AML-193 (cell line): ENCODE results near the gene DPYSL3.

Experiments used
- DNase-seq, 2 experiments: peaks; one replicate each; lab custom pipeline; 2025; lab: John Stamatoyannopoulos, UW

DPYSL3 gene

DNA sequence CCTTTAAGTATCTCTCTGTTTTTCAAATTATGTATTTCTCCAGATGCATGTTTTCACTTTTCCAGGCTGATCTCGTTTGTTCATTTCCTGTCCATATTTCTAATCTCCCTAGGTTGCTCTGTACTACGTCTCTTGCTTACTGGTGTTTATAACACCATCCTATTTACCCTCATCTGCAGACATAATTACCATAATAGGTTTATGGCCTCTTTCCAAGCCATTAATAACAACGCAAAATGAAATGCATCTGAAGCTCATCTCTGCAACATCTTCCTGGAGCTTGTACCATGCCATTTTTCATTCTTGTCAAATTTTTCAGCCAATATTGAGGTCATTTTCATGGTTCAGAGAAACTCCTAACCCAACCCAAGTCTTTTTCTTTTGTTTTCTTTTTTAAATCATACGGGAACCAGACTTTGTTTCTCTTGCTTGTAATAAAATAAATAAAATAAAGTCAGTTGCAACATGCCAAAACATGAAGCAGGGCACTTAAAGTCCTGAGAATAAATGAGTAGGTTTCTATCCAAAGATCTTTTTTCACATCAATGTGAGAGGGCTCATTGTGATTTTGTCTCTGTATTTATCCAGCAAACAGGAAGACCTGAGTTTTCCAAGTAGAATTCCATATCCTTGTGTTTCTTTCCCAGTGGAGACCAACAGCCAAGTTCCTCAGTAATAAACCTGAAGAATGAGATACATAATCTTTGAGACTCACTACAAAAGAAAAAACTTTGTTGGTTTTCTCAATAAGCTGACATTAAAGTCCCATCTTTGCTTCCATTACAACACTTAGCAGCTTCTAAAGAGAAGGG lies 37.0 kb downstream of the DPYSL3 start:
- no peak for DNase-seq

DNA sequence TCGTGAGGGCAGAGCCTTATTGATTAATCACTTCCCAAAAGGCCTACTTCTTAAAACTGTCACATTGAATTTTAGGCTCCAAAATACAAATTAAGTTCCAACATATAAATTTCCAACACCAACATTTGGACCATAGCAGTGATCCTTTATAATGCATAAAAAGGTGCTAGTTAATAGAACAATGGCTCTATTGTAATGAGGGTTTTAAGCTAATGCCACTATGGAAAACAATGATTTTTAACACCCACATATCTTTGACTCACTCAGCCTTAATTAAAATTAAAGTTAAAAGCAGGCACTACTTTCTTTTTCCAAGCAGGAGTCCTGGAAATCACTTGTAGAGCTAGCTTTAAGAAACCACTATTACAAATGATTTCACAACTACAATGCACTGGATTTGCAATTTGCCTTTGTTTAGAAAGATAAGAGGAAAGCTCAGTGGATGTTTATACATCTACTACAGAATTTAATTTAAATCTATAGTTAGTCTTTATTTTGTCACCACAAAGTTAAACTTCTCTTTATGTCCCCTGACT lies 41.8 kb downstream of the DPYSL3 start:
- no peak for DNase-seq

DNA sequence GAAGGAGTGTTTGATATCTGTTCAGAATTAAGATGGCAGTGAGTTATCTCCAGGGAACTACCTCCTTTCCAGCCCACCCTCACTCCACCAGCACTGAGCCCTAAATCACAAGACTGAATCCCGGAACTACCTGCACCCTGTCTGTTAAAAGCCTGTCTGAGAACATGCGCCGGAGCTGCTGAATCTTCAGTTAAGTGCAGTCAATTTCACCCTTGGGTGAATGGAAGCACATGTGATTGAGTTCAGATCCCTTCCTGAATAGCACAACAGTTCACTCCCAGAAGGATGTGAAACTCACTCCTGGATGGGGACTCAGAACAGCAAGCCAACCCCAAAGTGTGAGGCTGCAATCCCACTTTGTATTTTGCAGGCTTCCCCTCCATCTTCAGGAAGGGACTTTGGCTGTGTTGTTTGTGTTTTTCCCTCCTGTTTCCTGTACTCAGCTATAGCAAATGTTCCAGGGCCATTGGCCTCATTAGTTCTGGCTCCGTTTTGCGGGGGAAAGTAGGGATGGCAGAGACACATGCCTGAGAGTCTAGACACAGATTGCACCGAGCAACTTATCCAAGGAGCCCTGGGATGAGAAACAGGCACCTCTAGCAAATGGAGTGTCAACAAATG lies 43.4 kb downstream of the DPYSL3 start:
- DNase-seq = no peak

DNA sequence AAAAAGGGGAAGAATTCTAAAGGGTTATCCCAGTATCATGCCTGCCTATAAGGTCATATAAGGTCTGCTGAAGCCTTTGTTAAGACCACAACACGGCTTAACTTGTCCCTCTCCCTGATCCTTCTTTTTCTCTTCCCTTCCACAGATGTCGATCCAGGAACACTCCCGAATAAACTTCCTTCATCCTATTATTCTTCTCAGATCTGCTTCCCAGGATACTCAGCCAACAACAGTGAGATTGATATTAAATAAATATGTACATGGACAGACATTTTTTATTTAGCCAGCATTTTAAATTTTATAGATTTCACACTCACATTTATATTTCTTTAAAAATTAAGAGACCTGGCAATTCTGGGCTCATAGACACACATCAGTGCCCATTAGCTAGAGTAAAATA lies 44.1 kb downstream of the DPYSL3 start:
- DNase-seq = no peak

DNA sequence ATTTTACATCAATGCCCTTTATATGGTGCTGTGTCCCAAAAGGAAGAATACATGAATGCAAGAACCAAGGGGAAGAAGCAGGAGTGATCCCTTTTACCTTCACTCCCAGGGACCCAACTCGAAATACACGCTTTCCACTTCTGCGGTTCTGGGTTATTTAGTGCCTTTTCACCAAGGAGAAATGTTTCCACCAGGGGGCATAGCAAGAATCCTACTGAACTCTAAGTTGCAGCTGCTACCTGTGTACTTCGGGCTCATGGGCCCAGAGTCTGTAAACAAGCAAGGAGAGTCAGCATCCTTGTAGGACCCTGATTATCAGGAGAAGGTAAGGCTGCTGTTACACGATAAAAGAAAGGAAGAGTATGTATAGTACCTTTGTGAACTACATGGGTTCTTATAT lies 45.7 kb downstream of the DPYSL3 start:
- DNase-seq = peak; percentile 7 to 14

DNA sequence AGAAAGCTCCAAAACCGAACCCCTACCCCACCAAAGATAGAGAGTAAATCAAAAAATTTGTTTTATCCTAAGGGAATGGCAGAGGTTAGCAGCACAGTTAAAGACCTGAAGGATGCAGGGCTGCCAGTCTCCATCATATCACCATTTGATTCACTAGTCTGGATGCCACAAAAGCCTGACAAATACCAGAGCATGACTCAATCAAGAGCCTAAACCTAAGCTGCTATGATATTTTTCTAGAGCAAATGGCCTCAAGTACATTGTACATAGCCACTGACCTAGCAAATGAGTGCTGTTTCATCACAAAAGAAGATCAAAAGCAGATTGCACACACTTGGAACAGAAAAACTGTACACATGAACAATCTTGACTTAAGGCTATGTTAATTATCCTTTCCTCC lies 48.0 kb downstream of the DPYSL3 start:
- DNase-seq = no peak

DNA sequence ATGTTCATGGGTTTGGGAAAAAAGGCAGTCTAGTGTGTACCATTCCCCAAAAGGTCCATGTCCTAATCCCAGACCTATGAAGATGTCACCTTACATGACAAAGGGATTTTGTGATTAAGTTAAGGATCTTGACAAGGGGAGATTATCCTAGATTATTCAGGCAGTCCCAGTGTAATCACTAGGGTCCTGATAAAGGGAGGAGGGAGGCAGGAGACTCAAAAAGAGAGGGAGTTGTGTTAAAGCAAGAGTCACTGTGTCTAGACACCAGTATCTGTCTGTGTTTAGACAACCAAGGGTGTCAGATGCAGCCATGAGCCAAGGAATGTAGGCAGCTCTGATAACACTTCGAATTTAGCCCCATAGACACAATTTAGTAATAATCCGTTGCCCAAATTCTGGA lies 49.5 kb downstream of the DPYSL3 start:
- DNase-seq = no peak

DNA sequence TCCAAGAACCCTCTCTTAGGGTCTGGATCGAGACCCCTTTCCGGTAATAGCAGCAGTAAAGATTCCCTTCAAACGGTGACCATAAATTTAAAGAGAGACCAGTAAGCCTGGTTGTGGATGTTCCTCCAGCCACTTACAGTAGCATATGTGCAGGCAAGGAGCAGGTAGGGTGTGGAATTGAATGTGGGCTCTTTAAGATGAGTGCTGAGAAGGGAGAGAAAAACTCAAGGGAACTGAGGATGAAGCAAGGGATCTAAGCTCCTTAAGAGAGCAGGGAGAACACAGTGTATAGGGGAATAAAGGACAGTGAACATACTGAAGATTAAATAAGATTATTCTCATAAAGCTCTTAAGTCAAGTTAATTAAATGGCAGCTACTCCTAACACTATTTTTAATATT lies 51.3 kb downstream of the DPYSL3 start:
- DNase-seq = no peak

DNA sequence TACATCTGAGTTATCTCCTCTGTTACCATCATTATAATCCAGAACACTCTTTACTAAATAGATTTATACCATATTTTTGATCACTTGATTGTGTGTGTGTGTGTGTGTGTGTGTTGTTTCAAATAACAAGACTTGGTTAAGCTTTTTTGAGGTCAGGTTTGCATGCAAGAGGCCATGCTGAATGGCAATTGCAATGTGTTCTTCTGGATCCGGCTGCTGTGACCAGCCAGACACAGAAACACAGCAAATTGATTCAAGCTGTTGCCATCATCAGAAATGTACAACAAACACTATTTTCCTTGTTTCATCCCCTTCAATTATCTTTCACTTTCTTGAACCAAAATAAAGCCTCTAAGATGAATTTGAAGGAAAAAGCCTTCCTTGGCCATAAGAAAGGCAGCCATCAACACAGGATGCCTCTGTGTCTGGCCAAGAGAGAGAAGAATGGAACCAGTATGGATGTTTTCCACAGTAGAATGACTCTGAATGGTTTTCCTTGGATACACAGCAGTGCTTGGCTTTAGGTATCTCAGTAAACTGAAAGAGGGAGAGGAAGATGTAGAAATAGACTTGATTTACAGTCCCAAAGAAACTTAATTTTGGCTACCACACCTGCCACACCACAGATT lies 53.9 kb downstream of the DPYSL3 start:
- DNase-seq = no peak

DNA sequence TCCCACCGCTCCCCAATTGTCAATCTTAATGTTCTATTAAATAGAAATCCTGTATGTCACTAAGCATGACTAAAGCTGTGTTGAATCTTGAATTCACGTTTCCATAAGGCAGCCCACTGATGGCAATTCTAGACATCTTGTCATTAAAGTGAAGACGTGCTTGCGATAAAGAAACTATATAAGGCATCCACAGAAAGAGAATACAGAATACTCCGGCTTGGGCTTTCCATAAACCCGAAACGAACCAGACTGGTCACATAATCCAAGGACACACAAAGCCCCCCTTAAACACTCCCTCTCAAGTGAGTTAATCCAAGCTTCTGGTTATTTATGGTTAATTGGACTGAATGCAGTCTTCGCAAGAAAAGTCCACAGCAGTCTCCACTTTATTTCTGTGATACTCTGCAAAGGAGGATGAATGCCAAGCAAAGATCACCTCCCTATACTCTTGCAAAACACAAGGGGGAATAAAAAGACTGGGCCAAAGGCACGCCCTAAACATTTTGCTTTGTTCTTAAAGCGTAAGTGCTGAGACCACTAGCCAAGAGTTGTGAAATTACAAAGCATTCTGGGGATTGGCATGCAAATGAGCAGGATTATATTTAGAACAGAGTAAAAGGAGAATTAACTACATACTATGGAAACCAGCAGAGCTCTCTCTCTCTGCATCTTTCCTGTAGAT lies 54.7 kb downstream of the DPYSL3 start:
- no peak for DNase-seq

DNA sequence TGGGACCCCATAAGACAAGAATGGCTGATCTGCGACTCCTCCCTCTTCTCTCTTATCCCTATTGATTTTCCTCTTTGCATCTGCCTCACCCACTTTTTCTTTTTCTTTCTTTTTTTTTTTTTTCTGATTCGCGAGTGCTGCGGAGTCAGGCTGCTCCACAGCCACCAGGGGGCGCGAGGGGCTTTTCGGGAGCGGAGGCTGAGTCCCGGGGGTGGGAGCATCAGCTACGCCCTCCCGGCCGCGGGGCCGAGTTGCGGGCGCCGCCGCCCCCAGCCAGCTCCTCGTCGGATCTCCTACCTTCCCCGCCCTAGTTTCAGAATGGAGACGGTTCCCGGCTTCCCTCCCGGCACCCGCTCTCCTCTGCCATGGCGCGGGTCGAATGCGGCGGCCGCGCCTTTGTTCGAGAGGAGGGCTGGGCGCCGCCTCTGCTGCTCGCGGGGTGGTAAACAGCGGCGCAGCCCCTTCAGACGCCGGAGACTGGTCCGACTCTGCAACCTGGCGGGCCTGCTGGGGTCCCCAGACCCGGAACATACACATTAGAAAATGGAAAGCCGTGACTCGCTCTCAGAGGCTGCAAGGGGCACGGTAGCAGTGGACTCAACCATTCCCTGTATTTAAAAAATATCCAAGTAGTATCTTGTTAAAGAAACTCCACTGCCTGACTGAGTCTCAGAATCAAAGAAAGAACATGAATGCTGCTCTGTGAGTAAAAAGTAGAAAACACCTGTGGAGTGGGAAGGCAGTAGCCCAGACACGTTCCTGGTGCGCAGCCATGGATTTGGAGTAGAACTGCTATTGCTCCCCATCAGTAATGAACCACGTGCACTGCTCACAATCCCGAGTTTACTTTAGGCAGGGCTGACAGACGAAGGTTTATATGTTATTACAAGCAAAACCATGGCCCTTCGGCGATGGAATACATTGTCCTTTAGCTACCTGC lies 55.7 kb downstream of the DPYSL3 start:
- DNase-seq = peak; percentile 21 to 32

DNA sequence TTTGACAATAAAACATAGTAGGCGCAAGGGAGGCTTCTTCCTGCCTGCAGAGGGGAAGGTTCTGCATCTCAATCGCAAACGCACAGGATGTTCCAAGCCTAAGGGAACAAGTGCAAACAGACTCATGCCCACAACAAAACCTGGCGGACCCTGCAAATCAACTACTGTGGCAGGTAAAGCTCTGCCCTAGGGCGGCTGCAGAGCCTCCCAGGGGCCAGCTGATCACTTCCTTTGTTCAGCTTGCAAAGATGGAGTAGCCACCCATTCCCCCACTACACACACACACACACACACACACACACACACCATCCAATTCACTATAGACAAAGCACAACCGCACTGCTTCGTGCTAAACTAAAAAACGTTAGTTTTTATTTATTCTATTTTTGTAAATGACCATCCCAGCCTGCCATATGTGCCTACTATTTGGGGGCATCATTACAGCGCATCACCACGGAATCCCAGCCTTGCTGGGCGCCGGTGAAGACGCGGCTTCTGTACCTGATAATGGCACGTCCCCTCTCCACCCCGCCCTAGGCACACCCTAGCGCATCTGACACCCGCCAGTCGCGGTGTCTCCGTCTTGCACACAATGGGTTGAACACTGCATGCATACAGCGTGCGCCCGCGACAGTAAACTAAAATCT lies 57.6 kb downstream of the DPYSL3 start:
- no peak for DNase-seq

DNA sequence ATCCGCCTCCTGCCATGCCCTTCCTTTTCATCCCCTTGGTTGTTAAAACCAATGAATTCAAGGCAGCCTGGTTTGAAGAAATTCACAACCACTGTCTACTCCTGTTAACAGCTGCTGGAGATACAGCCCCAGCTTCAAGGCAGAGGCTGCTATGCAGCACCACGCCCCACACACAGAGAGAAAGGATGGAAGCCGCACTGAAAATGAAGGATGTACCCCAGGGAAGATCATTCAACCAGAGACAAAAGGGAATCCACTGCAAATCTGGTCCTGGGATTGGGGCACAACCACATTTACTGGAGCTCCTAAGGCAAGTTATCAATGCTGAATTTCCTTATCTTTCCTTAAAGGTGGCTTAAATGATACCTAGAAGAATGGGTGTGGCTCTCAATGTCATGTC lies 58.7 kb downstream of the DPYSL3 start:
- DNase-seq = no peak

DNA sequence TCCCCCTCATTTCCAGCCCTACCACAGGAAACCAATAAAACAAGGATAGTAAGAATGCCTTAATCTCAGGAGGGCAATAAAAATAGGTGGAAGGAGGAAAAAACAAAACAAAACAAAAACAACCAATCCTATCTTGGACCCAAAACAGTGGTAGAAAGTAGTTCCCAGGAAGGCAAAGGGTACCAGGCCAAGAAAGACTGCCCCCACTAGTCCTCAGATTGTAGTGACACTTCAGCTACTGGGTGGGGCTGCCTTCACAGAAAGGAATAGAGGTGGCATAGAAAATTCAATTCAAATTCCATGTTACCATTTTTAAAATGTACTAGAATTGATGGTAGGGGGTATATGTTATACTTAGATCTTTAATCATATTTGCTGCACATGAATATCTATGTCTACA lies 59.3 kb downstream of the DPYSL3 start:
- DNase-seq = no peak

DNA sequence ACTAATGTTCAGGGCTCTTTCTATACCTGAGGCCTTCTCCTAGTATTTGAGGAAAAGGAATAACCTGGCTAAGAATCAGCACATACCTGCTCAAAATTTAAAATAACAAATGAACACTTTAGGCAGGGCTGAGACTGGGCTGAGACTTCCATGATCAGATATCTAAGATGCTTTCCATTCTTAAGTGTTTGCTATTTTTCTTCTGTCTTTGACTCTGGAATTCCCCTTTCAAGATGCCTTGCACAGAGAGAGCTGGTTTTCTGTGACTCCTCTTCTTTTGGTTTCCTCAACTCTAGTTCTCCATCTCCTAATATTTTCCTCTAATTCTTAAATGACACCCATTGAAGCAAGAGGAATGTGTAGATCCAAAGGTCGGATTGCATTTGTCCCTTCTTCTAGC lies 61.1 kb downstream of the DPYSL3 start:
- DNase-seq = no peak

DNA sequence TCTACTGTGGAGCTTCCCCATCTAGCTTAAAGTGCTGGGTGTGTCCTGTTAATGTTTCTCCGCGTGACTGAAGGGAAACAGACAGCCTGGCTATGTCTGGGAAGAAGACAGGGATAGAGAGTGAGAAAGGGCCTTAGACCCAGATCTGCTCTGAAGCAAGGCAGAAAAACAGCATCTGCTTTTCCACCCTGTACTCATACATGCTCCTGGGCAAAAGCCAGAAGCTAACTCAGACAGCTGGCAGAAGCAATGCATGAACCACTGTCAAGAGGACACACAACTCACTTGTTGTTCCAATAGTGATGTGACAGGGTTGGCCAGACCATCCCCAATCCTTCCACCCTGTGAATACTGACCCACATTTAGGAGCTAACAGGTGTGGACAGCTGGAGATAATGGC lies 63.3 kb downstream of the DPYSL3 start:
- no peak for DNase-seq

DNA sequence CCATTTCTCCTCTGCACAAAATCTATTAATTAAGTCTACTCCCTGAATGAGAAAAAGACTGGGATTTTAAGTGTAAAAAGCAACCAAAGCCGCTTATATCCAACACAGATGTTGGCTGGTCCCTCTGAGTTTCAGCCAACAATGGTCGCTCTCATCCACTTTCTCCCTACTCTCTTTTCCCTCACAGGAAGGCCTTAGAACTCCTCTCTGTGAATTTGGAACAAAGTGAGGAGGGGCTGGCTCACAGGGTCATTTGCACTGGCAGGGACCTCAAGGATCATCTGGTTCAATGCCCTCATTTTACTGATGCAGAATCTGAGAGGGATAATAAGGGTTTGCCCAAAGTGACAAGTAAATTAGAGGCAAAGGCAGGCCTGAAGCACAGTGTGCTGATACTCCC lies 64.0 kb downstream of the DPYSL3 start:
- no peak for DNase-seq

DNA sequence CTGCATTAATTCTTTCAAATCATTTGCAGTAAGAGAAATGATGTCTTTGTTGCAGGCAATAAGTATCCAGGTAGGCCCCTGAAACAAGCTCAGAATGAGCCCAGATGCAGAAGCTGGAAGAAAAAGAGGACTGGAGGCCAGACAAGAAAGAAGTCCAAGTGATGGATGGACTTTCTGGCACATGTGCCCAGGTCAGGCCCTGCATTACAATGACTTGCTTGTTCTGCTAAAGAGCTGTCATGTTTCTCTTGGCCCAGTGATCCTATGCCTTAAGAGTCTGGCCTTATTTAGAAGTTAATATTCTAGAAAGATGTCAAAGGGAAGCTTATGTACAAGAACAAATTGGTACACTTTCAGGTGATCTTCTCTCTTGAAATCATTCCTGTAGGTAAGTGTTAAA lies 64.8 kb downstream of the DPYSL3 start:
- no peak for DNase-seq

DNA sequence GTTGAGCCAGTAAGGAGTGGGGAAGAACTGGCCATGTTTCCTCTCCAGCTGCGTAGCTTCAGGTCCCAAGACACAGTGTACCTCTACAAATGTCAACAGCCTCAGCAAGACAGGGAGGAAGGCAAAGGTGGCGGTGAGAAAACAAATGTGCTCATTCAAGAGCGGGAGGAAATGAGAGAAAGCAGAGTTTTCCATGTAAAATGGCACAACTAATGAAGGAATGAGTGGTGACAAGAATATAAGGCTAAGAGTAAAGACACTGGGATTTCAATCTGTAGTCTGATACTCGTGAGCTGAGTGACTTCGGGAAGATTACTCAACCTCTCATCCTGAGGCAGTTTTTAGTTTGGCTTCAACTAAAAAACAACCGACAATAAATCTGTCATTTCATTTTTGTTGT lies 67.6 kb downstream of the DPYSL3 start:
- no peak for DNase-seq

DNA sequence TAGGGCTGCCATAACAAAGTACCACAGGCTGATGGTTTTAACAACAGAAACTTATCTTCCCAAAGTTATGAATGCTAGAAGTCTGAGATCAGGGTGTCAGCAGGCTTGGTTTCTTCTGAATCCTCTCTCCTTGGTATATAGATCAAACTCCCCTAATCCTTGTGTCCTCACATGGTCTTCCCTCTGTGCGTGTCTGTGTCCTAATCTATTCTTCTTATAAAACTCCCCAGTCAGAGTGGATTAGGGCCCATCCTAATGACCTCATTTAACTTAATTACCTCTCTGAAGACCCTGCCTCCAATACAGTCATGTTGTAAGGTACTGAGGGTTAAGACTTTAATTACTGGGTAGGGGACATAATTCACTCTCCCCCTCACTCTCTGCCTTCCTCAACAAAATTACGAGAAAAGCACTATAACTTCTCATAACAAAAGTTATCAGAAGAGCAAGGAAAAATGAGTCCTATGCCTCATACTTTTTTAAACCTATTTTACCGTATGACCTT lies 68.6 kb downstream of the DPYSL3 start:
- DNase-seq = no peak

DNA sequence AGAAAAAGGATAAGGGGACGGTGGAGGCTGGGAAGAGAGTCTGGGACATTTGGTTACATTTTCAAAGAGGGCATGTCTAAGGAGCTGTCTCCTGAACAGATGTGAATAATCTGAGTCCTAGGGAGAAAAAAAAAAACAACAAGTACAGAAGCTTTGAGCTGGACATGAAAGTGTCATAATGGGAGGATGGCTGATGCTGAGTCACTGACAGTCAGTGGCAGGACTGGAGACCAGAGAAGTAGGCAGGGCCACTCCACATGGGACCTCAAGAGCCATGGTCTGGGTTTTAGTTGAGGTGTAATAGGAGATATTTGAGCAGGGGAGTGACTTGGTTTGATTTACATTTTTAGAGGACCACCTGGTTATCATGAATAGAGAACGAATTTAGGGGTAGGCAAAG lies 70.6 kb downstream of the DPYSL3 start:
- DNase-seq = peak; percentile 3 to 18
